Upper lobe of left lung (tissue), 4 donors: Measurements from ENCODE around the gene IKZF3.

ENCODE experiments used
- POLR2A ChIP-seq, 4 donors: fragments of 450-650 bp; IDR thresholded peaks; one replicate each; pipeline ENCODE4 v1.5.1; 2016 to 2017; ENCODE audit warnings: antibody characterized with exemption in 4 of 4, mild to moderate bottlenecking in 2 of 4
- POLR2AphosphoS5 ChIP-seq, 2 donors: sonication (generic); formaldehyde crosslinking; IDR thresholded peaks; one replicate each; pipeline ENCODE4 v1.5.1; 2017; ENCODE audit warnings: antibody characterized with exemption in 2 of 2
- TF ChIP-seq, protein P1 (sequence below), 6 experiments: fragments of 450-650 bp in 4 of 6; fragments of 200-600 bp in 2 of 6; sonication (generic) in 2 of 6; IDR thresholded peaks; one replicate each; pipeline ENCODE4 v1.5.1; 2016 to 2019; ENCODE audit warnings: antibody characterized with exemption in 6 of 6

- TF ChIP-seq, protein P1, sequence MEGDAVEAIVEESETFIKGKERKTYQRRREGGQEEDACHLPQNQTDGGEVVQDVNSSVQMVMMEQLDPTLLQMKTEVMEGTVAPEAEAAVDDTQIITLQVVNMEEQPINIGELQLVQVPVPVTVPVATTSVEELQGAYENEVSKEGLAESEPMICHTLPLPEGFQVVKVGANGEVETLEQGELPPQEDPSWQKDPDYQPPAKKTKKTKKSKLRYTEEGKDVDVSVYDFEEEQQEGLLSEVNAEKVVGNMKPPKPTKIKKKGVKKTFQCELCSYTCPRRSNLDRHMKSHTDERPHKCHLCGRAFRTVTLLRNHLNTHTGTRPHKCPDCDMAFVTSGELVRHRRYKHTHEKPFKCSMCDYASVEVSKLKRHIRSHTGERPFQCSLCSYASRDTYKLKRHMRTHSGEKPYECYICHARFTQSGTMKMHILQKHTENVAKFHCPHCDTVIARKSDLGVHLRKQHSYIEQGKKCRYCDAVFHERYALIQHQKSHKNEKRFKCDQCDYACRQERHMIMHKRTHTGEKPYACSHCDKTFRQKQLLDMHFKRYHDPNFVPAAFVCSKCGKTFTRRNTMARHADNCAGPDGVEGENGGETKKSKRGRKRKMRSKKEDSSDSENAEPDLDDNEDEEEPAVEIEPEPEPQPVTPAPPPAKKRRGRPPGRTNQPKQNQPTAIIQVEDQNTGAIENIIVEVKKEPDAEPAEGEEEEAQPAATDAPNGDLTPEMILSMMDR (IDR thresholded peaks at IDR 0.05) = no peak
- no peak for TF ChIP-seq POLR2A (IDR thresholded peaks at IDR 0.05)
- no peak for TF ChIP-seq POLR2AphosphoS5 (IDR thresholded peaks at IDR 0.05)
Measured at GRCh38 chr17:39787041-39787440, 77.1 kb downstream of the IKZF3 start.
